IPS-NIHi7 (cell line): ENCODE measurements around the gene KCNS3.

ENCODE experiments used
- DNase-seq: peaks from one replicate; pipeline ENCODE4 v3.0.0; 2012; ENCODE audit warnings: mixed read lengths; ENCODE audit errors: extremely low spot score

KCNS3 gene

GRCh38 chr2:17879137-17879912 is 858 bp downstream of the KCNS3 start:
- peak; percentile 90 for DNase-seq

- no peak for DNase-seq
These were observed 1.4 kb downstream of the KCNS3 start for GRCh38 chr2:17879913-17880274.

- DNase-seq = no peak
These were observed 14.5 kb downstream of the KCNS3 start for GRCh38 chr2:17892770-17893534.

GRCh38 chr2:17894005-17894404 is 15.5 kb downstream of the KCNS3 start:
- no peak for DNase-seq

- DNase-seq = no peak
These were observed 16.1 kb downstream of the KCNS3 start for GRCh38 chr2:17894556-17894955.

- no peak for DNase-seq
These were observed 21.4 kb downstream of the KCNS3 start for GRCh38 chr2:17899871-17900270.

GRCh38 chr2:17901246-17901645 is 22.8 kb downstream of the KCNS3 start:
- DNase-seq = no peak

- no peak for DNase-seq
These were observed 32.5 kb downstream of the KCNS3 start for GRCh38 chr2:17910980-17911379.

GRCh38 chr2:17911491-17912260 is 33.2 kb downstream of the KCNS3 start:
- no peak for DNase-seq

GRCh38 chr2:17912266-17912691 is 33.8 kb downstream of the KCNS3 start:
- no peak for DNase-seq

GRCh38 chr2:17915099-17915498 is 36.6 kb downstream of the KCNS3 start:
- DNase-seq = no peak

- DNase-seq = no peak
These were observed 37.5 kb downstream of the KCNS3 start for GRCh38 chr2:17915811-17916518.

- no peak for DNase-seq
These were observed 38.1 kb downstream of the KCNS3 start for GRCh38 chr2:17916584-17916983.

- peak; percentile 75 for DNase-seq
These were observed 40.3 kb downstream of the KCNS3 start for GRCh38 chr2:17918789-17919188.

- no peak for DNase-seq
These were observed 52.3 kb downstream of the KCNS3 start for GRCh38 chr2:17930773-17931172.

- DNase-seq = no peak
These were observed 54.8 kb downstream of the KCNS3 start for GRCh38 chr2:17933256-17933655.

GRCh38 chr2:17934721-17935120 is 56.3 kb downstream of the KCNS3 start:
- no peak for DNase-seq

GRCh38 chr2:17935242-17935885 is 56.9 kb downstream of the KCNS3 start:
- no peak for DNase-seq

- no peak for DNase-seq
These were observed 58.1 kb downstream of the KCNS3 start for GRCh38 chr2:17936599-17936998.

- DNase-seq = no peak
These were observed 61.7 kb downstream of the KCNS3 start for GRCh38 chr2:17940091-17940630.

GRCh38 chr2:17943444-17943843 is 65.0 kb downstream of the KCNS3 start:
- DNase-seq = no peak
